Left lung (tissue), 10 donors: Measurements from ENCODE around the gene ATRNL1. TPM values are rescaled to one million over a fixed set of nuclear protein-coding genes. Genes with fewer than 3 reads are reported as not detected.

ENCODE experiments used
- ATAC-seq: fragments of 200-7000 bp; cut with Tn5 transposase; one replicate; pipeline ENCODE4 v1.9.1; 2020; ENCODE audit warnings: moderate library complexity
- DNase-seq, 4 donors: peaks; one replicate each; pipeline ENCODE4 v3.0.0-alpha.2; 2013 to 2020
- H3K27ac ChIP-seq, 2 donors: fragments of 200-600 bp; sonication (generic) in 1 of 2; one replicate each; pipeline versions ENCODE4 v1.5.0 to v1.8.0; 2020 to 2021
- H3K27me3 ChIP-seq, 2 donors: fragments of 200-600 bp; sonication (generic) in 1 of 2; one replicate each; pipeline versions ENCODE4 v1.5.0 to v1.8.0; 2020 to 2021
- H3K36me3 ChIP-seq, 2 donors: fragments of 200-600 bp; sonication (generic) in 1 of 2; one replicate each; pipeline versions ENCODE4 v1.5.0 to v1.8.0; 2020 to 2021
- H3K4me1 ChIP-seq, 2 donors: fragments of 200-600 bp; one replicate each; pipeline ENCODE4 v1.8.0; 2021
- H3K4me3 ChIP-seq, 2 donors: fragments of 200-600 bp; sonication (generic) in 1 of 2; one replicate each; pipeline versions ENCODE4 v1.5.0 to v1.8.0; 2020 to 2021; ENCODE audit warnings: mild to moderate bottlenecking in 1 of 2
- H3K9me3 ChIP-seq, 2 donors: fragments of 200-600 bp; sonication (generic) in 1 of 2; one replicate each; pipeline versions ENCODE4 v1.5.0 to v1.8.0; 2020 to 2021
- CTCF ChIP-seq, 2 donors: fragments of 200-600 bp; sonication (generic) in 1 of 2; IDR thresholded peaks; one replicate each; pipeline versions ENCODE4 v1.5.0 to v1.8.0; 2021; ENCODE audit warnings: antibody characterized with exemption in 2 of 2
- intact Hi-C, 2 donors: fragments of 100-400 bp; cut with DNase I; formaldehyde crosslinking; loops; one replicate each; pipeline versions ENCODE4 v1.11.2 to v1.14.2; 2022
- polyA plus RNA-seq, 6 donors: library from polyadenylated mRNA; unstranded; fragments of 120-200 nt; gene quantifications; one replicate each; pipeline ENCODE4 v1.2.1, GENCODE V29; 2013; ENCODE audit not compliant: insufficient read length in 6 of 6
- total RNA-seq, 2 donors: library from RNA; stranded (reverse); fragmentation: NEBNext Ultra II Directional; extraction: Animal tissue kit (Norgen Biotek cat#: 25700); gene quantifications; one replicate each; pipeline ENCODE4 v1.2.1, GENCODE V29; 2021
- donor health status: DM: no; HTN: yes; CAD: no.
- donor health status: DM: no; HTN: no; CAD: no.

The ATRNL1 gene
- total and polyA plus RNA-seq, 8 donors = 0.26 to 6.7 (median 5.1) TPM

GRCh38 chr10:115624448-115624847 lies 531.3 kb downstream of the ATRNL1 start:
- no peak for TF ChIP-seq CTCF (IDR thresholded peaks at IDR 0.05)
- H3K27ac ChIP-seq = no peak overlapping the region
- DNase-seq = no peak
- H3K4me1 ChIP-seq = no peaks in the 10 kb centered on the region
- H3K4me3 ChIP-seq = no peak overlapping the region
- peaks cover 0 to 3% of the 10 kb centered on the region in 2 donors for H3K9me3 ChIP-seq
- H3K36me3 ChIP-seq = no peaks in the 10 kb centered on the region
- intact Hi-C loops = no loop called here
- ATAC-seq = no peak
- no peaks in the 10 kb centered on the region for H3K27me3 ChIP-seq

DNA sequence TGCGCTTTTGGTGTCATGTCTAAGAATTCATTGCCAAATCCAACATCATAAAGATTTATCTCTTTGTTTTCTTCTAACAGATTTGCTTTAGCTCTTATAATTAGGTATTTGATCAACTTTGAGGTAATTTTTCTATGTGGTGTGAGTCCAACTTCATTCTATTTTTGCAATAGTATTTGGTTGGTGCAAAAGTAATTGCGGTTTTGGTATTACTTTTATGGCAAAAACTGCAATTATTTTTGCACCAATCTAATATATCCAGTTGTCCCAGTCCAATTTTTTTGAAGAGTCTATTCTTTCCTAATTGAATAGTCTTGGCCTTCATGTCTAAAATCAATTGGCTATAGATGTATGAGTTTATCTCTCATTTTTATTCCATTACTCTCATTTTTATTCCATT lies 535.5 kb downstream of the ATRNL1 start:
- no peak for TF ChIP-seq CTCF (IDR thresholded peaks at IDR 0.05)
- H3K27ac ChIP-seq = no peak overlapping the region
- H3K36me3 ChIP-seq = no peaks in the 10 kb centered on the region
- no peaks in the 10 kb centered on the region for H3K9me3 ChIP-seq
- ATAC-seq = no peak
- H3K4me1 ChIP-seq = no peaks in the 10 kb centered on the region
- intact Hi-C loops = no loop called here
- no peaks in the 10 kb centered on the region for H3K27me3 ChIP-seq
- H3K4me3 ChIP-seq = no peak overlapping the region
- DNase-seq = no peak

DNA sequence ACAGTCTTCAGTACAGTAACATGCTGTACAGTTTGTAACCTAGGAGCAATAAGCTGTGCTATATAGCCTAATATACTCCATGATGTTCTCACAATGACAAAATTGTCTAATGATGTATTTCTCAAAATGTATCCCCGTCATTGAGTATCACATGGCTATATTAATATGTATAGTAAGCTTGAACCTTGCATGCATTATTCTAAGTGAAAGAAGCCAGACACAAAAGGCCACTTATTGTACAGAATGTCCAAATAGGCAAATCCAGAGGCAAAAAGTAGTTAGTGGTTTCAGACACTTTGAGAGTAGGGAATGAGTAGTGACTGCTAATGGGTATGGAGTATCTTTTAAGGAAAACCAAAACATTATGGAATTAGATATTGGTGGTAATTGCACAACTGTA lies 545.1 kb downstream of the ATRNL1 start:
- Histone ChIP-seq H3K27ac (no peak overlapping the region), H3K27me3 (no peaks in the 10 kb centered on the region), H3K9me3 (no peaks in the 10 kb centered on the region), H3K36me3 (no peaks in the 10 kb centered on the region), H3K4me1 (no peaks in the 10 kb centered on the region), H3K4me3 (no peak overlapping the region)
- ATAC-seq (no peak), DNase-seq (no peak)
- TF ChIP-seq CTCF (IDR thresholded peaks at IDR 0.05) = no peak
- intact Hi-C loops = no loop called here

GRCh38 chr10:115649217-115649616 lies 556.1 kb downstream of the ATRNL1 start:
- Histone ChIP-seq H3K4me3 (no peak overlapping the region), H3K9me3 (no peaks in the 10 kb centered on the region), H3K4me1 (no peaks in the 10 kb centered on the region), H3K36me3 (no peaks in the 10 kb centered on the region), H3K27me3 (no peaks in the 10 kb centered on the region), H3K27ac (no peak overlapping the region)
- intact Hi-C loops = no loop called here
- DNase-seq = no peak
- ATAC-seq = no peak
- TF ChIP-seq CTCF (IDR thresholded peaks at IDR 0.05) = no peak

GRCh38 chr10:115653473-115653872 lies 560.3 kb downstream of the ATRNL1 start:
- DNase-seq (no peak), ATAC-seq (no peak)
- Histone ChIP-seq H3K4me1 (no peaks in the 10 kb centered on the region), H3K27me3 (no peaks in the 10 kb centered on the region), H3K36me3 (no peaks in the 10 kb centered on the region), H3K4me3 (no peak overlapping the region), H3K9me3 (no peaks in the 10 kb centered on the region), H3K27ac (no peak overlapping the region)
- intact Hi-C loops = no loop called here
- no peak for TF ChIP-seq CTCF (IDR thresholded peaks at IDR 0.05)
